DOHH2 (cell line): ENCODE results near the gene RPTOR.

Experiments
- H3F3A ChIP-seq: fragments of 200-600 bp; sonication (generic), shearing (Covaris generic); 2 replicates; pipeline ENCODE4 v1.6.0; 2016; ENCODE audit warnings: antibody characterized with exemption, mild to moderate bottlenecking; ENCODE audit not compliant: control insufficient read depth, insufficient read depth
- H3K27ac ChIP-seq: fragments of 200-600 bp; sonication (generic); 2 replicates; pipeline ENCODE4 v1.5.1; 2014; ENCODE audit warnings: low read depth, mild to moderate bottlenecking, low read length, moderate library complexity
- H3K27me3 ChIP-seq: fragments of 200-600 bp; sonication (generic); 2 replicates; pipeline ENCODE4 v1.6.1; 2014; ENCODE audit warnings: mild to moderate bottlenecking, low read length, mixed read lengths; ENCODE audit not compliant: control insufficient read depth
- H3K36me3 ChIP-seq: fragments of 200-600 bp; sonication (generic); 2 replicates; pipeline ENCODE4 v1.6.1; 2014; ENCODE audit warnings: mild to moderate bottlenecking, low read length, moderate library complexity, mixed read lengths; ENCODE audit not compliant: control insufficient read depth
- H3K4me1 ChIP-seq: fragments of 200-600 bp; sonication (generic); 2 replicates; pipeline ENCODE4 v1.6.1; 2014; ENCODE audit warnings: mild to moderate bottlenecking, low read length, mixed read lengths; ENCODE audit not compliant: control insufficient read depth
- H3K4me2 ChIP-seq: fragments of 200-600 bp; sonication (generic); 2 replicates; pipeline ENCODE4 v1.6.0; 2014; ENCODE audit warnings: mild to moderate bottlenecking, low read length, moderate library complexity
- H3K4me3 ChIP-seq: fragments of 200-600 bp; sonication (generic); 2 replicates; pipeline ENCODE4 v1.5.1; 2014; ENCODE audit warnings: mild to moderate bottlenecking, low read length, mixed read lengths
- H3K79me2 ChIP-seq: fragments of 200-600 bp; sonication (generic); 2 replicates; pipeline ENCODE4 v1.6.1; 2014; ENCODE audit warnings: mild to moderate bottlenecking, low read length, mixed read lengths; ENCODE audit not compliant: control insufficient read depth
- H3K9me2 ChIP-seq: fragments of 200-600 bp; sonication (generic); replicated peaks from 2 replicates; pipeline ENCODE4 v1.6.1; 2014; ENCODE audit warnings: mild to moderate bottlenecking, low read length, mixed read lengths; ENCODE audit not compliant: control insufficient read depth
- H3K9me3 ChIP-seq: fragments of 200-600 bp; sonication (generic); 2 replicates; pipeline ENCODE4 v1.6.1; 2014; ENCODE audit warnings: antibody characterized with exemption, low read length, mixed read lengths; ENCODE audit not compliant: control insufficient read depth, insufficient read depth
- H4K20me1 ChIP-seq: fragments of 200-600 bp; sonication (generic); 2 replicates; pipeline ENCODE4 v1.6.0; 2014; ENCODE audit warnings: low read depth, mild to moderate bottlenecking, antibody characterized with exemption, low read length, moderate library complexity; ENCODE audit not compliant: control insufficient read depth, insufficient read depth
- CTCF ChIP-seq: fragments of 200-600 bp; sonication (generic); IDR thresholded peaks from one replicate; pipeline ENCODE4 v1.5.1; 2014; ENCODE audit warnings: antibody characterized with exemption, mild to moderate bottlenecking, low read depth, low read length; ENCODE audit not compliant: poor library complexity, severe bottlenecking
- EZH2phosphoT487 ChIP-seq: fragments of 200-600 bp; sonication (generic); IDR thresholded peaks from 2 replicates; pipeline ENCODE4 v1.6.1; 2017; ENCODE audit warnings: borderline replicate concordance, mild to moderate bottlenecking, antibody characterized with exemption, low read length, moderate library complexity, mixed read lengths

Gene RPTOR

GRCh38 chr17:80712606-80713005 lies 168.0 kb downstream of the RPTOR start:
- Histone ChIP-seq H3K4me2 (no peak overlapping the region), H3K9me2 (no peaks in the 10 kb centered on the region), H3K27me3 (no peaks in the 10 kb centered on the region), H3K27ac (no peak overlapping the region), H4K20me1 (no peaks in the 10 kb centered on the region; the same call in 1 of the 2 replicates), H3F3A (no peaks in the 10 kb centered on the region), H3K36me3 (peaks cover 4% of the 10 kb centered on the region; the same call in 1 of the 2 replicates), H3K4me1 (0 out of 2 replicates have a peak, but pooled peaks cover 2% of the 10 kb centered on the region), H3K9me3 (no peaks in the 10 kb centered on the region), H3K4me3 (no peak overlapping the region), H3K79me2 (peaks cover 45% of the 10 kb centered on the region)
- TF ChIP-seq CTCF (no peak), EZH2phosphoT487 (no peak)

- H3K9me2 ChIP-seq, result no peaks in the 10 kb centered on the region
- no peaks in the 10 kb centered on the region for H3K27me3 ChIP-seq
- no peaks in the 10 kb centered on the region; the same call in 1 of the 2 replicates for H4K20me1 ChIP-seq
- no peak overlapping the region for H3K4me3 ChIP-seq
- no peaks in the 10 kb centered on the region for H3K36me3 ChIP-seq
- no peaks in the 10 kb centered on the region for H3K9me3 ChIP-seq
- H3K79me2 ChIP-seq, result peaks cover 64% of the 10 kb centered on the region
- H3K4me1 ChIP-seq, result 0 out of 2 replicates have a peak, but pooled peaks cover 2% of the 10 kb centered on the region
- H3K4me2 ChIP-seq, result no peak overlapping the region
- no peak overlapping the region for H3K27ac ChIP-seq
- no peaks in the 10 kb centered on the region for H3F3A ChIP-seq
- TF ChIP-seq EZH2phosphoT487 (no peak), CTCF (no peak)
Observed at GRCh38 chr17:80716986-80717719, 172.5 kb downstream of the RPTOR start.

- Histone ChIP-seq H3K79me2 (peaks cover 59% of the 10 kb centered on the region), H3K9me3 (no peaks in the 10 kb centered on the region), H3K27ac (no peak overlapping the region), H3F3A (no peaks in the 10 kb centered on the region), H3K4me2 (no peak overlapping the region), H3K4me3 (no peak overlapping the region), H3K4me1 (0 out of 2 replicates have a peak, but pooled peaks cover 2% of the 10 kb centered on the region), H4K20me1 (no peaks in the 10 kb centered on the region), H3K9me2 (no peaks in the 10 kb centered on the region), H3K36me3 (no peaks in the 10 kb centered on the region), H3K27me3 (no peaks in the 10 kb centered on the region)
- TF ChIP-seq CTCF, result no peak
- no peak for TF ChIP-seq EZH2phosphoT487
Observed at GRCh38 chr17:80717720-80718083, 173.1 kb downstream of the RPTOR start.
